ENCODE data around the gene TH.

Gene TH

GRCh38 chr11:2122907-2123627, 48.5 kb downstream of the TH start:
- Histone ChIP-seq H3K4me3 (ENCODE audit: low read length) (no peak overlapping the region), H4K20me1 (ENCODE audit: insufficient read depth, low read length) (no peaks in the 10 kb centered on the region), H3K27ac (ENCODE audit: low read length) (no peak overlapping the region), H3F3A (ENCODE audit: insufficient read depth, low read length) (no peaks in the 10 kb centered on the region), H3K9me2 (replicated peaks; ENCODE audit: insufficient read depth, low read length) (no peaks in the 10 kb centered on the region), H3K27me3 (replicated peaks; ENCODE audit: insufficient read depth, low read length) (peaks cover 42% of the 10 kb centered on the region), H3K36me3 (replicated peaks; ENCODE audit: insufficient read depth, low read length) (no peaks in the 10 kb centered on the region), H3K4me2 (ENCODE audit: low read depth, low read length) (peak overlapping the region; percentile 64; the same call in 1 of the 2 replicates), H3K4me1 (ENCODE audit: low read length) (0 out of 2 replicates have a peak, but pooled peaks cover 4% of the 10 kb centered on the region), H3K79me2 (ENCODE audit: low read length) (no peaks in the 10 kb centered on the region), H3K9ac (ENCODE audit: low read length) (no peak overlapping the region), H3K9me3 (replicated peaks; ENCODE audit: insufficient read depth, low read length) (no peaks in the 10 kb centered on the region), H2AFZ (ENCODE audit: low read length) (no peak overlapping the region)
- DNase-seq = no peak
- no peak for TF ChIP-seq EZH2phosphoT487 (IDR thresholded peaks at IDR 0.05; ENCODE audit: low read length)
- TF ChIP-seq CTCF (IDR thresholded peaks at IDR 0.05; ENCODE audit: low read length) = no peak
- no peak for TF ChIP-seq EZH2 (optimal IDR thresholded peaks at IDR 0.05; ENCODE audit: low read depth, low read length)

- Histone ChIP-seq H2AFZ (ENCODE audit: low read length) (peak overlapping the region; percentile 45; the same call in 1 of the 2 replicates), H3K79me2 (ENCODE audit: low read length) (no peaks in the 10 kb centered on the region), H3K9ac (ENCODE audit: low read length) (no peak overlapping the region; the same call in 1 of the 2 replicates)
These were observed 49.3 kb downstream of the TH start for GRCh38 chr11:2122222-2122906.

More at GRCh38 chr11:2122222-2122906, 49.3 kb downstream of the TH start:
- no peaks in the 10 kb centered on the region for H3K9me2 ChIP-seq (replicated peaks; ENCODE audit: insufficient read depth, low read length)
- H3K27ac ChIP-seq (ENCODE audit: low read length) = no peak overlapping the region
- 0 out of 2 replicates have a peak overlapping the region, but pooled peaks have one; percentile 13 for H3K4me3 ChIP-seq (ENCODE audit: low read length)
- DNase-seq = peak; percentile 60
- peaks cover 49% of the 10 kb centered on the region for H3K27me3 ChIP-seq (replicated peaks; ENCODE audit: insufficient read depth, low read length)
- no peaks in the 10 kb centered on the region for H3K9me3 ChIP-seq (replicated peaks; ENCODE audit: insufficient read depth, low read length)
- TF ChIP-seq EZH2 (optimal IDR thresholded peaks at IDR 0.05; ENCODE audit: low read depth, low read length) = no peak
- no peak for TF ChIP-seq CTCF (IDR thresholded peaks at IDR 0.05; ENCODE audit: low read length)
- no peak for TF ChIP-seq EZH2phosphoT487 (IDR thresholded peaks at IDR 0.05; ENCODE audit: low read length)
- no peaks in the 10 kb centered on the region for H3K36me3 ChIP-seq (replicated peaks; ENCODE audit: insufficient read depth, low read length)
- 0 out of 2 replicates have a peak, but pooled peaks cover 4% of the 10 kb centered on the region for H3K4me1 ChIP-seq (ENCODE audit: low read length)
- H4K20me1 ChIP-seq (ENCODE audit: insufficient read depth, low read length) = no peaks in the 10 kb centered on the region
- H3K4me2 ChIP-seq (ENCODE audit: low read depth, low read length) = peak overlapping the region; percentile 64
- no peaks in the 10 kb centered on the region for H3F3A ChIP-seq (ENCODE audit: insufficient read depth, low read length)

Data from MM.1S (cell line).